ENCODE results near the gene SORCS2.

Gene SORCS2

DNA sequence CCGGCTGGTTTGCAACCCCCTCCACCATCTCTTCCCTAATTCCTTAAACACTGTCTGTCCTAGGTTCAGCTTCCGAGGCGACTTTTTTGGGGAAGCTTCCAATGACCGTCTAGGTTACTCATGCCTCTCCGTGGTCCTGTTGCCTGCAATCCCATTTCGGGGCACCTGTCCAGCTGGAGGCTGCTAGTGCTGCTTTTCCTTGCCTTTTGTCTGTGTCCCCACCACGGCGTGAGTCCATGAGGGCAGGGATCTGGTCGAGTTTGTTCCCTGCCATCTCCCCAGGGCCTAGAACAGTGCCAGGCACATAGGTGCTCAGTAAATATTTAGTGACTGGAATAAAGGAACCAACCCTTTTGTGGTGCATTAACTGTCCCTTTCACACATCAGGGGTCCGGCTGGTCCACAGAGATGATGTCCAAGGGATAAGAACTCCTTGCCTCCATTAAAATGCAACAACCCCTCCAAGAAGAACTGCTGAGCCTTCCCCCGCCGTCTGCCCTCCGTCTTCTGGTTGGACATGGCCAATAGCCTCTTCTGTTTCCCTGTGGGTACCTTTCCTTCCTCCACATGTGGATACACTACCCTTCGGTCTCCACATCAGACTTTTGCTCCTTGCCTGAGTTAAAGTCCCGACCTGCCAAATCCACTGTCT is 5.7 kb upstream of the SORCS2 start:
- peaks cover 10% of the 10 kb centered on the region for H3K4me1 Mint-ChIP-seq (ENCODE audit: low read depth)
- peaks cover 44% of the 10 kb centered on the region for H3K27me3 Mint-ChIP-seq
- no peaks in the 10 kb centered on the region for H3K9me3 Mint-ChIP-seq
- H3K27ac Mint-ChIP-seq = no peak overlapping the region
- H3K36me3 Mint-ChIP-seq (ENCODE audit: low read depth) = no peaks in the 10 kb centered on the region
- no peak overlapping the region for H3K4me3 Mint-ChIP-seq
- peak; percentile 7 for DNase-seq

GRCh38 chr4:7187168-7187535 is 5.2 kb upstream of the SORCS2 start:
- H3K9me3 Mint-ChIP-seq = no peaks in the 10 kb centered on the region
- DNase-seq = peak; percentile 5
- H3K4me3 Mint-ChIP-seq = no peak overlapping the region
- no peak overlapping the region for H3K27ac Mint-ChIP-seq
- no peaks in the 10 kb centered on the region for H3K36me3 Mint-ChIP-seq (ENCODE audit: low read depth)
- H3K27me3 Mint-ChIP-seq = peaks cover 49% of the 10 kb centered on the region
- peaks cover 10% of the 10 kb centered on the region for H3K4me1 Mint-ChIP-seq (ENCODE audit: low read depth)

DNA sequence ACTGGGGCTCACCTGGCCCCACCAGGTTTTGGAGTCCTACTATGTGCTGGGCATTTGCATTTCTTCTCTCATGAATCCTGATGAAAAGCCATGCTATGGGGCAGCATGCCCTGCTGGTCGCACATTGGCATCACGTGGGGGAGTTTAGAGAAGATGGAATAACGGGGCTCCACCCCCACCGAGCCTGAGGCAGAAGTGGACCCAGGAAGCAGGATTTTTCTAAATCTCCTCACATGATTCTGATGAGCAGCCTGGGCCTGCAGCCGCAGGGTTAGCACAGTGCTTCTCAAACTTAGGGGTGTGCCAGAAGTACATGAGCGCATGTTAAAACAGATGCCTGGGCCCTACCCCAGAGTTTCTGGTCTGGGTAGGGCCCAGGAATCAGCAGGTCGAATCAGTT is 4.6 kb upstream of the SORCS2 start:
- peaks cover 47% of the 10 kb centered on the region for H3K27me3 Mint-ChIP-seq
- no peak overlapping the region for H3K4me3 Mint-ChIP-seq
- no peak overlapping the region for H3K27ac Mint-ChIP-seq
- no peak for DNase-seq
- H3K4me1 Mint-ChIP-seq (ENCODE audit: low read depth) = peaks cover 9% of the 10 kb centered on the region
- H3K36me3 Mint-ChIP-seq (ENCODE audit: low read depth) = no peaks in the 10 kb centered on the region
- no peaks in the 10 kb centered on the region for H3K9me3 Mint-ChIP-seq

DNA sequence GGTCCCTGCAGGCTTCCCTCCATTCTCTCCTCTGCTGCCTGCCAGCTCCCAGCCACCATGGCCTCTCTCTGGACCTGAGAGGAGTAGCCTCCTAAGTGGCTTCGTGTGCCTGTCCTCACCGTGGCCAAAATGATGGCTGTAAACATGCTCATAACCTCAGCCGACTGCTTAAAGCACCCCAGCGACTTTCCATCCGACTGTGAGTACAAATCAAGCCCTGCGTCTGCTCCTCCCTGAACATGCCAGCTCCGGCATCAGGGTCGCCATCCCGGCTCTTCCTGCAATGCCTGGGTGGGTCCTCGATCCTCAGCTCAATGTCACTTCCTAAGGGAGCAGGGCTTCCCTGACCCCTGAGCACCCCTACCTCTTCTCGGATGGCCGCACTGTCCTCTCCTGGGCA is 3.3 kb upstream of the SORCS2 start:
- Mint-ChIP-seq H3K9me3 (no peaks in the 10 kb centered on the region), H3K27ac (no peak overlapping the region), H3K36me3 (ENCODE audit: low read depth) (no peaks in the 10 kb centered on the region), H3K27me3 (peaks cover 53% of the 10 kb centered on the region), H3K4me1 (ENCODE audit: low read depth) (peaks cover 2% of the 10 kb centered on the region), H3K4me3 (no peak overlapping the region)
- DNase-seq = peak; percentile 12

GRCh38 chr4:7189475-7190277 is 2.7 kb upstream of the SORCS2 start:
- no peak overlapping the region for H3K27ac Mint-ChIP-seq
- DNase-seq = peak; percentile 17
- peaks cover 2% of the 10 kb centered on the region for H3K4me1 Mint-ChIP-seq (ENCODE audit: low read depth)
- H3K4me3 Mint-ChIP-seq = no peak overlapping the region
- H3K36me3 Mint-ChIP-seq (ENCODE audit: low read depth) = no peaks in the 10 kb centered on the region
- H3K27me3 Mint-ChIP-seq = peaks cover 59% of the 10 kb centered on the region
- no peaks in the 10 kb centered on the region for H3K9me3 Mint-ChIP-seq

DNA sequence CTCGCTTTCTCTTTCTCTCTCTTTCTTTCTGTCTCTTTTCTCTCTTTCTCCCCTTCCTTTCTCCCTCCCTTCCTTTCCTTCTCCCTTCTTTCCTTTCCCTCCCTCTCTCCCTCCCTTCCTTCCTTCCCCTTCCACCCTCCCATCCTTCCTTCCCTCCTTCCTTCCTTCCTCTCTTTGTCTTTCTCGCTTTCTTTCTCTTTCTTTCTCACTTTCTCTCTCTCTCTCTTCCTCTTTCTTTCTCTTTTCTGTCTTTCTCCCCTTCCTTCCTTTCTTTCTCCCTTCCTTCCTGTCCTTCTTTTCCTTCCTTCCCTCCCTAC is 2.1 kb upstream of the SORCS2 start:
- Mint-ChIP-seq H3K4me3 (no peak overlapping the region), H3K27me3 (peaks cover 64% of the 10 kb centered on the region), H3K4me1 (ENCODE audit: low read depth) (peaks cover 2% of the 10 kb centered on the region), H3K9me3 (no peaks in the 10 kb centered on the region), H3K36me3 (ENCODE audit: low read depth) (no peaks in the 10 kb centered on the region), H3K27ac (no peak overlapping the region)
- no peak for DNase-seq

- H3K9me3 Mint-ChIP-seq = no peaks in the 10 kb centered on the region
- no peak overlapping the region for H3K4me3 Mint-ChIP-seq
- DNase-seq = no peak
- H3K27ac Mint-ChIP-seq = no peak overlapping the region
- peaks cover 71% of the 10 kb centered on the region for H3K27me3 Mint-ChIP-seq
- peaks cover 2% of the 10 kb centered on the region for H3K4me1 Mint-ChIP-seq (ENCODE audit: low read depth)
- H3K36me3 Mint-ChIP-seq (ENCODE audit: low read depth) = no peaks in the 10 kb centered on the region
Measured at GRCh38 chr4:7190691-7191545, 1.4 kb upstream of the SORCS2 start.

GRCh38 chr4:7191546-7192251 is 639 bp upstream of the SORCS2 start:
- H3K9me3 Mint-ChIP-seq = no peaks in the 10 kb centered on the region
- H3K4me3 Mint-ChIP-seq = no peak overlapping the region
- peaks cover 2% of the 10 kb centered on the region for H3K4me1 Mint-ChIP-seq (ENCODE audit: low read depth)
- no peak for DNase-seq
- H3K27ac Mint-ChIP-seq = no peak overlapping the region
- H3K27me3 Mint-ChIP-seq = peaks cover 78% of the 10 kb centered on the region
- no peaks in the 10 kb centered on the region for H3K36me3 Mint-ChIP-seq (ENCODE audit: low read depth)

DNA sequence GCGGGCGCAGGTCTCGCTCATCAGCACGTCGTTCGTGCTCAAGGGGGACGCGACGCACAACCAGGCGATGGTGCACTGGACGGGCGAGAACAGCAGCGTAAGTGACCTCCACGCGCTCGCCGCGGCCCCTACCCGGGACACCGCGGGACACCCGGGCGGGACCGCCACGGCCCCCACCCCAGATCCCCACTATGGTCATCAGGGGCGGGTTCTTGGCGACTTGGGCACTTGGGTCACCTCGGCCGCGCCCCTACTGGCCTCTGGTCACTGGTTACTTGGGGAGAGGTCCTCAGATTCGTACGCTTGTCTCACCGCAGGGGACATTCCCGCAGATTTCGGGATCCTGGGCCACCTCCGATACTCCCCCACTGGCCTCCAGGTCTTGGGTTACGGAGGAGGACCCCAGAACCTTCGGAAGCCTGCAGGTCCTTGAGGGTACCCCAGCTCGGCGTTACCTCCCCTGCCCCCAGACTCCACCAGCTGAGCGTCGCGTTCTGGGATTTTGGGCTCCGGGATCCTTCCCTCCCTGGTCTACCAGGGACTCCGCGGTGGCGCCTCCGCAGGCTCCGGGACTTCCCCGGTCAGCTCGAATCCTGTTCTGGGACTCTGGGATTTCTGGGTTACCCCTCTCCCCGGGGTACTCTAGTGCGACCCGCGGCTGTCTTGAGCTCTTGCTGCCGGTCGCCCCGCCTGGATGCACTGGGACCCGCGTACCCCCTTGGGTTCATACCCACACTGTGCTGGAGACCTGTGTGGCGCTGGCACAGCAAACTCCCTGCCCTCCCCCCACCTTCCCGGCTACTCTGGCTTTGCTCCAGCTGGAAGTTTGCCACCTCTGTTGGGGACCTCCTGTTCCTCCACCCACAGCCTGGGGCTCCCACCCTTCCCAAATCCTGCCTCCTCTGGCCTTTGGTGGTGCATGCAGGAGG is 956 bp downstream of the SORCS2 start:
- Mint-ChIP-seq H3K4me3 (peak overlapping the region; percentile 10), H3K4me1 (ENCODE audit: low read depth) (peaks cover 2% of the 10 kb centered on the region), H3K27me3 (peaks cover 87% of the 10 kb centered on the region), H3K27ac (no peak overlapping the region), H3K36me3 (ENCODE audit: low read depth) (no peaks in the 10 kb centered on the region), H3K9me3 (no peaks in the 10 kb centered on the region)
- no peak for DNase-seq

GRCh38 chr4:7194251-7195140 is 2.2 kb downstream of the SORCS2 start:
- H3K9me3 Mint-ChIP-seq = no peaks in the 10 kb centered on the region
- no peak overlapping the region for H3K27ac Mint-ChIP-seq
- peaks cover 2% of the 10 kb centered on the region for H3K4me1 Mint-ChIP-seq (ENCODE audit: low read depth)
- peak; percentile 50 for DNase-seq
- peaks cover 85% of the 10 kb centered on the region for H3K27me3 Mint-ChIP-seq
- no peak overlapping the region for H3K4me3 Mint-ChIP-seq
- no peaks in the 10 kb centered on the region for H3K36me3 Mint-ChIP-seq (ENCODE audit: low read depth)

- H3K4me3 Mint-ChIP-seq = no peak overlapping the region
- no peak overlapping the region for H3K27ac Mint-ChIP-seq
- peaks cover 79% of the 10 kb centered on the region for H3K27me3 Mint-ChIP-seq
Measured at GRCh38 chr4:7195141-7195515, 2.8 kb downstream of the SORCS2 start.

GRCh38 chr4:7195546-7196287 is 3.4 kb downstream of the SORCS2 start:
- Mint-ChIP-seq H3K27ac (no peak overlapping the region), H3K27me3 (peaks cover 75% of the 10 kb centered on the region), H3K4me1 (ENCODE audit: low read depth) (peaks cover 2% of the 10 kb centered on the region), H3K4me3 (no peak overlapping the region), H3K36me3 (ENCODE audit: low read depth) (no peaks in the 10 kb centered on the region), H3K9me3 (no peaks in the 10 kb centered on the region)
- no peak for DNase-seq

More at GRCh38 chr4:7195141-7195515, 2.8 kb downstream of the SORCS2 start:
- H3K36me3 Mint-ChIP-seq (ENCODE audit: low read depth) = no peaks in the 10 kb centered on the region
- DNase-seq = no peak
- no peaks in the 10 kb centered on the region for H3K9me3 Mint-ChIP-seq
- H3K4me1 Mint-ChIP-seq (ENCODE audit: low read depth) = peaks cover 2% of the 10 kb centered on the region
